SU-DHL-6 (cell line): ENCODE measurements around the gene RBM34.

Source experiments
- H2AFZ ChIP-seq: fragments of 200-600 bp; sonication (generic); 2 replicates; pipeline ENCODE4 v1.6.1; 2014; ENCODE audit warnings: low read depth, mild to moderate bottlenecking, moderate library complexity, mixed read lengths, antibody characterized with exemption, low read length; ENCODE audit not compliant: severe bottlenecking
- H3F3A ChIP-seq: fragments of 200-600 bp; shearing (Covaris generic); 2 replicates; pipeline ENCODE4 v1.6.0; 2016; ENCODE audit warnings: antibody characterized with exemption, mild to moderate bottlenecking; ENCODE audit not compliant: insufficient read depth
- H3K27ac ChIP-seq: fragments of 200-600 bp; sonication (generic); 2 replicates; pipeline ENCODE4 v1.5.1; 2016; ENCODE audit warnings: low read depth, mild to moderate bottlenecking, low read length, moderate library complexity, mixed read lengths
- H3K27me3 ChIP-seq: fragments of 200-600 bp; sonication (generic), shearing (Covaris generic); 2 replicates; pipeline ENCODE4 v1.6.0; 2014; ENCODE audit warnings: mild to moderate bottlenecking, low read length
- H3K36me3 ChIP-seq: fragments of 200-600 bp; sonication (generic); 2 replicates; pipeline ENCODE4 v1.6.1; 2014; ENCODE audit warnings: mild to moderate bottlenecking, low read length, mixed read lengths
- H3K4me2 ChIP-seq: fragments of 300-600, 200-600 bp; shearing (Covaris generic), sonication (generic); 2 replicates; pipeline ENCODE4 v1.6.0; 2014; ENCODE audit warnings: low read length, low read depth, mild to moderate bottlenecking; ENCODE audit not compliant: poor library complexity, severe bottlenecking
- H3K4me3 ChIP-seq: fragments of 200-600 bp; sonication (generic); 2 replicates; pipeline ENCODE4 v1.5.1; 2014; ENCODE audit warnings: antibody characterized with exemption, low read length, mild to moderate bottlenecking, mixed read lengths; ENCODE audit not compliant: insufficient read depth, poor library complexity, severe bottlenecking
- H3K79me2 ChIP-seq: fragments of 200-600 bp; sonication (generic); 2 replicates; pipeline ENCODE4 v1.6.1; 2014; ENCODE audit warnings: mild to moderate bottlenecking, low read length, moderate library complexity; ENCODE audit not compliant: insufficient read depth
- H3K9ac ChIP-seq: fragments of 200-600 bp; sonication (generic); 2 replicates; pipeline ENCODE4 v1.7.0; 2014; ENCODE audit warnings: mild to moderate bottlenecking, low read length
- H3K9me2 ChIP-seq: fragments of 200-600 bp; sonication (generic); replicated peaks from 2 replicates; pipeline ENCODE4 v1.6.1; 2014; ENCODE audit warnings: low read length; ENCODE audit not compliant: insufficient read depth
- H3K9me3 ChIP-seq: fragments of 200-600 bp; sonication (generic); 2 replicates; pipeline ENCODE4 v1.6.1; 2014; ENCODE audit warnings: low read length, mixed read lengths; ENCODE audit not compliant: insufficient read depth
- H4K20me1 ChIP-seq: fragments of 200-600 bp; sonication (generic); 2 replicates; pipeline ENCODE4 v1.6.1; 2014; ENCODE audit warnings: low read depth, mild to moderate bottlenecking, antibody characterized with exemption, low read length, moderate library complexity, mixed read lengths
- EZH2phosphoT487 ChIP-seq: fragments of 200-600 bp; sonication (generic), shearing (Covaris generic); conservative IDR thresholded peaks from 2 replicates; pipeline ENCODE4 v1.6.1; 2018; ENCODE audit warnings: mild to moderate bottlenecking, antibody characterized with exemption, low read length, moderate library complexity, mixed read lengths
- TF ChIP-seq, protein P1 (sequence below): fragments of 200-600 bp; sonication (generic); IDR thresholded peaks from one replicate; pipeline ENCODE4 v1.5.1; 2017; ENCODE audit warnings: antibody characterized with exemption, mild to moderate bottlenecking, low read length, moderate library complexity; ENCODE audit not compliant: insufficient read depth, poor library complexity, severe bottlenecking

Gene RBM34

DNA sequence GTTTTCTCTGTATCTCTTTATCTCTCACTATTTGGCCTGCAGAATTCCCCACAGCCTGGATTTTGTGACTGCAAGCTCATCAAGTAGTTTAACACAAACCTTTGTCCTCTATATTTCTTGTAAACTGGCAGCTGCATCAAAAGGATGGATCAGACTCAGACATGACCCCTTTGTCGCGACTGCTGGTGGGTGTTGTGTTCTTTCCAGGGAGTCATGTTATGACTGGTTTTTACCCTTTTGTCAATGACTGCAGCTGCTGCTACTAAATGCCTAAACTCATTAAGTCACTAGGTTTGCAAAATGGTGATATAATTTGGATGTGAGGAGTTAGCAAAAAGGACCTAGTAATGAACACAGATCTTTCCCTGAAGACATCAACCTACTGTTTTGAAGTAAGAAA lies 22.2 kb downstream of the RBM34 start:
- peaks cover 34% of the 10 kb centered on the region; the same call in 1 of the 2 replicates for H3K36me3 ChIP-seq
- no peak overlapping the region for H3K9ac ChIP-seq
- H3K9me2 ChIP-seq, result no peaks in the 10 kb centered on the region
- no peak overlapping the region for H3K27ac ChIP-seq
- no peak overlapping the region for H3K4me3 ChIP-seq
- H3K4me2 ChIP-seq, result no peak overlapping the region
- no peak overlapping the region for H2AFZ ChIP-seq
- no peaks in the 10 kb centered on the region for H3K27me3 ChIP-seq
- TF ChIP-seq EZH2phosphoT487, result no peak
- TF ChIP-seq, protein P1, sequence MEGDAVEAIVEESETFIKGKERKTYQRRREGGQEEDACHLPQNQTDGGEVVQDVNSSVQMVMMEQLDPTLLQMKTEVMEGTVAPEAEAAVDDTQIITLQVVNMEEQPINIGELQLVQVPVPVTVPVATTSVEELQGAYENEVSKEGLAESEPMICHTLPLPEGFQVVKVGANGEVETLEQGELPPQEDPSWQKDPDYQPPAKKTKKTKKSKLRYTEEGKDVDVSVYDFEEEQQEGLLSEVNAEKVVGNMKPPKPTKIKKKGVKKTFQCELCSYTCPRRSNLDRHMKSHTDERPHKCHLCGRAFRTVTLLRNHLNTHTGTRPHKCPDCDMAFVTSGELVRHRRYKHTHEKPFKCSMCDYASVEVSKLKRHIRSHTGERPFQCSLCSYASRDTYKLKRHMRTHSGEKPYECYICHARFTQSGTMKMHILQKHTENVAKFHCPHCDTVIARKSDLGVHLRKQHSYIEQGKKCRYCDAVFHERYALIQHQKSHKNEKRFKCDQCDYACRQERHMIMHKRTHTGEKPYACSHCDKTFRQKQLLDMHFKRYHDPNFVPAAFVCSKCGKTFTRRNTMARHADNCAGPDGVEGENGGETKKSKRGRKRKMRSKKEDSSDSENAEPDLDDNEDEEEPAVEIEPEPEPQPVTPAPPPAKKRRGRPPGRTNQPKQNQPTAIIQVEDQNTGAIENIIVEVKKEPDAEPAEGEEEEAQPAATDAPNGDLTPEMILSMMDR, result no peak
- no peaks in the 10 kb centered on the region for H3K9me3 ChIP-seq
- peaks cover 14% of the 10 kb centered on the region; the same call in 1 of the 2 replicates for H3K79me2 ChIP-seq
- no peaks in the 10 kb centered on the region for H4K20me1 ChIP-seq
- no peaks in the 10 kb centered on the region for H3F3A ChIP-seq

DNA sequence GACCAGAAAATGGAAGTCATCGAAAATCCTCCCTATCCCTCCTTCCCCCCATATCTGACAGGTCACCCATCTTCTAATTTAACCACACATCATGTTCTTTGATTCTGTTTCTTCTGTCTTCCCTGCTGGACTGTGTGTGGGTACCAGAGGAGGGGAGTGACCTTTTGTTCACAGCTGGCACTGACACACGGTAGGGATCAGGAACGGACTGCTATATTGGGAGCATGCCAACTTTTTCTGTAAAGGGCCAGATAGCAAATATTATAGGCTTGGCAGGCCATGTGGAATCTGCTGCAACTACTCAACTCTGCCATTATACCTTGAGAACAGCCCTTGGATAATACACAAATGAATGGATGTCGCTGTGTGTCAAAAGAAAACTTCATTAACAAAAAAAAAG lies 24.9 kb downstream of the RBM34 start:
- Histone ChIP-seq H3K27ac (no peak overlapping the region), H3K79me2 (no peaks in the 10 kb centered on the region), H3K27me3 (no peaks in the 10 kb centered on the region), H3K9me2 (no peaks in the 10 kb centered on the region), H3K36me3 (peaks cover 26% of the 10 kb centered on the region; the same call in 1 of the 2 replicates), H3K4me3 (no peak overlapping the region), H3K9me3 (no peaks in the 10 kb centered on the region), H4K20me1 (no peaks in the 10 kb centered on the region), H2AFZ (no peak overlapping the region), H3K9ac (no peak overlapping the region), H3K4me2 (no peak overlapping the region), H3F3A (peaks cover 17% of the 10 kb centered on the region)
- TF ChIP-seq, protein P1, result no peak
- no peak for TF ChIP-seq EZH2phosphoT487

DNA sequence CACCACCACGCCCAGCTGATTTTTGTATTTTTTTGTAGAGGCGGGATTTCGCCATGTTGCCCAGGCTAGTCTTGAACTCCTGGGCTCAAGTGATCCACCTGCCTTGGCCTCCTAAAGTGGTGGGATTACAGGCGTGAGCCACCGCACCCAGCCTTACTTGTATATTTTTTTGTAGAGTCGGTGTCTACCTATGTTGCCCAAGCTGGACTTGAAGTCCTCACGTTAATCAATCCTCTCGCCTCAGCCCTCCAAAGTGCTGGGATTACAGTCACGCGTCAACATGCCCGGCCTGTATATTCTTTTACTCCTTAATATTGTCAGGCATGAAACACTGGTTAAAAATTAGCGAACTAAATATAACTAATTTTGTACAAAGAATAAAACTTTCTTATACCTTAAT lies 26.9 kb downstream of the RBM34 start:
- no peak overlapping the region for H3K9ac ChIP-seq
- H3K9me3 ChIP-seq, result no peaks in the 10 kb centered on the region
- no peaks in the 10 kb centered on the region for H3K79me2 ChIP-seq
- no peak for TF ChIP-seq EZH2phosphoT487
- TF ChIP-seq, protein P1, result no peak
- no peak overlapping the region for H3K4me3 ChIP-seq
- no peak overlapping the region for H3K4me2 ChIP-seq
- peaks cover 26% of the 10 kb centered on the region; the same call in 1 of the 2 replicates for H3K36me3 ChIP-seq
- no peaks in the 10 kb centered on the region for H3K27me3 ChIP-seq
- no peaks in the 10 kb centered on the region for H3K9me2 ChIP-seq
- no peak overlapping the region for H3K27ac ChIP-seq
- no peaks in the 10 kb centered on the region for H4K20me1 ChIP-seq
- H2AFZ ChIP-seq, result no peak overlapping the region
- peaks cover 26% of the 10 kb centered on the region for H3F3A ChIP-seq
